HT-29 (cell line): ENCODE data around the gene KRTAP5-8. TPM values are rescaled to one million over a fixed set of nuclear protein-coding genes. Genes with fewer than 3 reads are reported as not detected.
"Not testable (repeated sequence)": the region's sequence is repeated elsewhere in the genome, so short reads cannot be mapped to it uniquely, and the experiment has no call there.

Experiments
- DNase-seq: peaks from one replicate; pipeline ENCODE4 v3.0.0-alpha.2; 2015; ENCODE audit warnings: low spot score
- total RNA-seq: library from RNA; depleted of rRNA; stranded (reverse); fragments of >200 nt; shearing (Covaris generic); gene quantifications from 2 replicates; pipeline ENCODE4 v1.2.3, GENCODE V29; 2014; rRNA removed

KRTAP5-8 gene, protein sequence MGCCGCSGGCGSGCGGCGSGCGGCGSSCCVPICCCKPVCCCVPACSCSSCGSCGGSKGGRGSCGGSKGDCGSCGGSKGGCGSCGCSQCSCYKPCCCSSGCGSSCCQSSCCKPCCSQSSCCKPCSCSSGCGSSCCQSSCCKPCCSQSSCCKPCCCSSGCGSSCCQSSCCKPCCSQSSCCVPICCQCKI
- not detected in 2 replicates for total RNA-seq

DNA sequence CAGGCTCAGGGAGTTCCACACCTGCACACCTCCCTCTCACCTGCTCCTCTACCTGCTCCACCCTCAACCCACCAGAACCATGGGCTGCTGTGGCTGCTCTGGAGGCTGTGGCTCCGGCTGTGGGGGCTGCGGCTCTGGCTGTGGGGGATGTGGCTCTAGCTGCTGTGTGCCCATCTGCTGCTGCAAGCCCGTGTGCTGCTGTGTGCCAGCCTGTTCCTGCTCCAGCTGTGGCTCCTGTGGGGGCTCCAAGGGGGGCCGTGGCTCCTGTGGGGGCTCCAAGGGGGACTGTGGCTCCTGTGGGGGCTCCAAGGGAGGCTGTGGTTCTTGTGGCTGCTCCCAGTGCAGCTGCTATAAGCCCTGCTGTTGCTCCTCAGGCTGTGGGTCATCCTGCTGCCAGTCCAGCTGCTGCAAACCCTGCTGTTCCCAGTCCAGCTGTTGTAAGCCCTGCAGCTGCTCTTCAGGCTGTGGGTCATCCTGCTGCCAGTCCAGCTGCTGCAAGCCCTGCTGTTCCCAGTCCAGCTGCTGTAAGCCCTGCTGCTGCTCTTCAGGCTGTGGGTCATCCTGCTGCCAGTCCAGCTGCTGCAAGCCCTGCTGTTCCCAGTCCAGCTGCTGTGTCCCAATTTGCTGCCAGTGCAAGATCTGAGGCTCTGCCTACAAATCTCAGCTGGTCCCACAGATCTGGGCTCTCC is at the start of gene KRTAP5-8:
TSS of gene KRTAP5-8 (plus strand) at position 49 of the 689 bp plus-strand sequence. CDS start at position 80, 31 bp downstream.
- not testable (repeated sequence) for DNase-seq

DNA sequence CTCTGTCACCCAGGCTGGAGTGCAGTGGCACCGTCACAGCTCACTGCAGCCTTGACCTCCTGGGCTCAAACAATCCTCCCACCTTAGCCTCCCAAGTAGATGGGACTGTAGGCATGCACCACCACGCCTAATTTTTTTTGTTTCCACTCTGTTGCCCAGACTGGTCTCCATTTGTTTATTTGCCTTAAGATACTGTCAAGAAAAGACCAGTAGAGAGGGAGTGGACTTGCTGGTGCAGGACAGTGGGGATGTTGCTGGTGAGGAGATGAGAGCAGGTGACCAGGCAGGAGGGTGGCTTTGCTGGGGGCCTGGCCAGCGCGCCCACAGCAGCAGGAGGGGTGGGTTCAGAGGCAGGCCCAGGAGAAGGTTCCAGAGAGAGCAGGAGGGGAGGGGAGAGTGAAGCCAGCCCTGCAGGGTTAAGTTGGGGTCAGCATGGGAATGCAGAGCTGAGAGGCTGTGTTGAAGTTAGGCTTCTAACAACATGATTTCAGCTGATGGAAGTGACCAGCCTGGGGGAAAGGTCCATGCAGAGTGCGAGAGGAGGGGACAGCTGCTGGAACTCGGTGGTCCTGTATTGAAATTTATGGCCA is 49.0 kb upstream of the KRTAP5-8 start:
- DNase-seq, result no peak

DNA sequence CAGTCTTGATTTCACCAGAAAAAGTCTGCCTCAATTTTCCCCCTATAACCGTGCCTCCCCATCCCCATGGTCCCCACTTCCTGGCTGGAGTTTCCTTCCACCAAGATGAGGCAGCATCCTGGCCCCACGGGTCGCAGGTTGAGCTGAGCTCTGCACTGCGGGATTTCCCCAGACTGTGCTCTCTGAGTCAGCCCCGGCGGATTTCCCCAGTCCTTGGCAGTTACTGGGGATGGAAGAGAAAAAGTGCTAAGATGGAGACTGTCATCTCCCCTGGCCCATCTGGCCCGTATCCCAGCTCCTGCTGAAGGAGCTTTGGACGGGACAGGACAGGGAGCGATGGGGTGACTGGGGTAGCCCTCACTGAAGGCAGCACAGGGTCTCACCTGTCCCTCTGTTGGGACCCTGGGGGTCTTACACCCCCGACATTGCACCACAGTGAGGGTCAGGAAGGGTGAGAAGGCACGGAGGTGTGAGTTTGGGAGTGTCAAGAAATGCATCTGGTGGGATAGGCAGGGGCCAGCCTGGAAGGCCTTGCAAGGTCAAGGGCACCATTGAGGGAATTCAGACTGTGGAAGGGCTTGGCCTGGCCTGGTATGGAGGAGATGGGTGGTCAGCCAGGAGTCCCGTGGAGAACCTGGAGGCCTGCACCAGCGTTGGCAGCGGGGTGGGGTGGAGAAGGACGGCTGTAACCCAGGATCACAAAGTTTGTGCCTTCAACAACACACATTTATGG is 48.3 kb upstream of the KRTAP5-8 start:
- DNase-seq, result no peak

DNA sequence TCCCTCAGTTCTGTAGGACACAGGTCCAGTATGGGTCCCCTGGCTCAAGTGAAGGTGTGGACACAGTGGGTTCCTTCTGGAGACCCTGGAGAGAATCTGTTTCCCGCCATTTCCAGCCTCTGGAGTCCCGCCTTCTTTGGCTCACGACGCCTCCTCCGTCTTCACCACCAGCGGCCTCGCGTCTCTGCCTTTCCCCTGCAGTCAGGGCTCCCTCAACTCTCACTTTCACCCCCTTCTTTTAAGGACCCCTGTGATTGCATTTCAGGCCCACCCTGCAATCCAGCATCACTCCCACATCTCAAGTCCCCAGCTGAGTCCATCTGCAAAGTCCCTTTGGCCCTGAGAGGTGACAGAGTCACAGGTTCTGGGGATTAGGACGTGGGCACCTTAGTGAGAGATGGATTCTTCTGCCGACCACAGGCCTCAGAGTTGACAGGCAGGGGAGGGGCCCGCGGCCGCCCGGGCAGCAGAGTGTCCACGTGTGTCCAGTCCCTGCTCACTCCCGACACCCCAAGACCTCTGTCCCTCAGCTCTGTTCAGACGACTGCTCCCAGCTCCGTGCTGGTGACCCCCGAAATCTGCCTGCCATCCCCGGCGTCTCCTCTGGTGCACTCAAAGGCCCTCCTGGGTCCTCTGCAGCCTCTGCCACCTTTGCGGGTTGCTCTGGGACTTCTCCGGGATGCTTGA is 47.6 kb upstream of the KRTAP5-8 start:
- no peak for DNase-seq

DNA sequence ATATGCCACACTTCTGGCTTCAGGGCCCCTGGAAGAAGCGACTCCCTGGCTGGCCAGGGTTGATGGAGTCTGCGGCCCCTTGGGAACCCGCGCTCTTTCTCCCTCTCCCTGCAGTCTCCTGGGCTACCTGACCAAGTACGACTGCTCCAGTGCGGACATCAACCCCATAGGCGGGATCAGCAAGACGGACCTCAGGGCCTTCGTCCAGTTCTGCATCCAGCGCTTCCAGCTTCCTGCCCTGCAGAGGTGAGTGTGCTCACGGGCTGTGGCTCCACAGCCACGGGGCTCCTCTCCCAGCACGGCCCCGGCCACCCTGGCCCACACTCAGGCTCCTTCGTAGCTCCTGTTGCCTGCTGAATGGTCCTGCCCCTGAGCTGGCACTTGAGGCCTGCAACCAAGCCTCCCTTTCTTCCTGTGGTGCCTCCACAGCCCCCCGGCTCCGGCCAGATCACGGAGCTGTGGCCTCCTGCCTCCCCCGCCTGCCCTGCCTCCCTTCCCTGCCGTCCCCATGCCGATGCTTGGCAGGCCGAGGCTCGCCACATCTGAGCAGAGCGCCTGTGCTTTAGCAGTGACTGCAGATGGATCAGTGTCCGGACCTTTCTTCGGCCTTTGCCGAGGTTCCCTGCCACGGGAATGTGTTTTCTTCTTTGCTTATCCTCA is 47.0 kb upstream of the KRTAP5-8 start:
- no peak for DNase-seq

GRCh38 chr11:71491531-71491930 is 46.3 kb upstream of the KRTAP5-8 start:
- no peak for DNase-seq

- no peak for DNase-seq
Measured at GRCh38 chr11:71491940-71492339, 45.9 kb upstream of the KRTAP5-8 start.

DNA sequence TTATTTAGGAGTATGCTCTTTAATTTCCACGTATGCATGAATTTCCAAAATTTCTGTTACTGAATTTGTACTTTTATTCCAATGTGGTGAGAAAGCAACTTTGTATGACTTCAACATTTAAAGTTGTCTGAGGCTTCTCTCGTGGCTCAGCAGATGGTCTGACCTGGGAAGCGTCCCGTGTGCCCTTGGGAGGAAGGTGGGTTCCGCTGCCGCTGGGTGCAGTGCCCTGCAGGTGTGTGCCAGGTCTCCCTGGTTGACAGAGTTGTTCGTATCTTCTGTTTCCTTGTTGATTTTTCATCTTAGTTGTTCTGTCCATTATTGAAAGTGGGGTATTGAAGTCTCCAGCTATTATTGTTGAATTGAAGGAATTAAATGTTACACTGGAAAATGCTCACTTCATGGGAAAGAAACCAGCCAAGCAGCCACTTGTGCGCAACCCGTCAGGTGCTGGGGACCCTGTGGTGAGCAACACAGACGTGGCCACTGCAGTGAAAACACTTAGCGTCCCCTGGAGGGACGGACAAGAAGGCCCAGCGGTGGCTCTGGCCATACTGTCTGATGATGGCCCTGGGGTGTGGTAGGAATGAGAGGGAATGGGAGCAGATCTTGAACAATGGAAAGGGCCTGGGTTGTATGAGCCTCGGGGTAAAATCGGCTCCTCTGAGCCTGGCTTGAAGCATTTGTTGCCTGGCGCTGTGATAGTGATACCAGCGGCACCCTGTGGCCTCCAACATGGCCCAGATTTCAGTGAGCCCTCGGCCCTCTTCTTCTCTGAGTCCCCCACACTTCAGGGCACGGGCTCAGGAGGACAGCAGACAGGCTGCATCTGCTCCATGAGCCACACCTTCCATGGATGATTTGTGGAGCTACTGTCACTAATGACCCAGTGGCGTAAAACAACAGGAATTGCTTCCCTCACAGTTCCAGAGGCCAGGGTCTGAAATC is 42.3 kb upstream of the KRTAP5-8 start:
- no peak for DNase-seq

GRCh38 chr11:71496421-71496820 is 41.4 kb upstream of the KRTAP5-8 start:
- no peak for DNase-seq

GRCh38 chr11:71498091-71498490 is 39.7 kb upstream of the KRTAP5-8 start:
- DNase-seq, result no peak

DNA sequence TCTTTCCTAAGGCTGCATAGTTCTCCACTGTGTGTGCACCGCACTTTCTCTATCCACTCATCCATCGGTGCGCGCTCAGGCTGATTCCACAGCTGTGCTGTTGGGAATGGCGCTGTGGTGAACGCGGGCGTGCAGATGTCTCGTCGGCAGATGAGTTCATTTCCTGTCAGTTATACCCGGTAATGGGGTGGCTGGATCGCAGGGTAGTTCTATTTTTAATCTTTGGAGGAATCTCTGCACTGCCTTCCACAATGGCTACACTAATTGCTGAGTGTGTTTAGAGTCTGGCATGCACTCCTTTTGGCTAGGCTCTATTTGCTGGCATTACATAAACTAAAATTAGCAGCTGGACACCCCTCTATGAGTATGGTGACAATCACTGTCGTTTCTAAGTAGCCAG is 38.7 kb upstream of the KRTAP5-8 start:
- no peak for DNase-seq

DNA sequence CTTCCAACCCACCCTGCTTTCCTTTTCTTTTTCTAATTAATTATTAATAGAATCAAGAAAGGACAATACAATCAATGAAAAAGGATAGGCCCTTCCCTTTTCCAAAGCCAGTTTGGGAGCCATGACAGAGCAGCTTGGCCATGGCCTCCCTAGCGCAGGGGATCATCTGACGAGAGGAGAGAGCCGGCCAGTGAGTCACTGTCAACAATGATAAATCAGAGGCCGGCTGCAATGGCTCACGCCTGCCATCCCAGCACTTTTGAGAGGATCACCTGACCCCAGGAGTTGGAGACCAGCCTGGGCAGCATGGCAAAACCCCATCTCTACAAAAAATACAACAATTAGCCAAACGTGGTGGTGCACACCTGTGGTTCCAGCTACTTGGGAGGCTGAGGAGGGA is 38.3 kb upstream of the KRTAP5-8 start:
- no peak for DNase-seq

DNA sequence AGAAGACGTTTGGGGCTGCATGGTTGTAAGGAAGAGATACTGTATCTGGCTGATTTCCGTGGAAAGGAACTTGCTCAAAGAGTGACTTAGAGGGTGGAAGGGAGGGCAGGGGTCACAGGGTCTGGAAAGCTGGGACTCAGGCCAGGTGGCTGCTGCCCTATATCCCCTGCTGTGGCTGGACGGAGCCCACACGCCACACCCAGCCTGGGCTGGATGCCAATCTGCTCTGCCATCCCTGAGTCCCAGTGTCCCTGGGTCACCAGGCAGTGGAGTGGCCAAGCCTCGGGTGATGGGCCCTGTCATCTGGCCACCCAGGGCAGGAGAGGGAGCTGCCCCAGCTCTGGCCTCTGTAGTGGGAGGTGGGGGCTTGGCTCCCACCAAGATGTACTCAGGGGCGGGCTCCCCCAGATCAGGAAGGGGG is 37.2 kb upstream of the KRTAP5-8 start:
- peak; percentile 10 for DNase-seq

- no peak for DNase-seq
Measured at GRCh38 chr11:71501071-71501985, 36.5 kb upstream of the KRTAP5-8 start.

DNA sequence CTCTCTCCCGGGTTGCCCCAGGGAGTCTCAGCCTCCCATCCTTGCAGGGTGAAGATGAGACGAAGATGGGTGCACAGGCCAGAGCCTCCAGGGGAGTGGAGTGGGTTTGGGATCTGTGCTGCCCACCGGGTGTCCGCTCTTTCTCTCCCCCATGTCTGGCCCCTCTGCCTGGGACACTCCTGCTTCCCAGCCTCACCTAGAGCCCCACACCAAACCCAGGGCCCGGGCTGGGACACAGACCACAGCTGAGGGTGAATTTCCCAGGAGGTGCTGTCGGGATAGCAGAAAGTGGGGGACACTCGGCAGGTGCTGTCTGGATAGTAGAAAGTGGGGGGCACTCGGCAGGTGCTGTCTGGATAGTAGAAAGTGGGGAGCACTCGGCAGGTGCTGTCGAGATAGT is 35.8 kb upstream of the KRTAP5-8 start:
- no peak for DNase-seq

DNA sequence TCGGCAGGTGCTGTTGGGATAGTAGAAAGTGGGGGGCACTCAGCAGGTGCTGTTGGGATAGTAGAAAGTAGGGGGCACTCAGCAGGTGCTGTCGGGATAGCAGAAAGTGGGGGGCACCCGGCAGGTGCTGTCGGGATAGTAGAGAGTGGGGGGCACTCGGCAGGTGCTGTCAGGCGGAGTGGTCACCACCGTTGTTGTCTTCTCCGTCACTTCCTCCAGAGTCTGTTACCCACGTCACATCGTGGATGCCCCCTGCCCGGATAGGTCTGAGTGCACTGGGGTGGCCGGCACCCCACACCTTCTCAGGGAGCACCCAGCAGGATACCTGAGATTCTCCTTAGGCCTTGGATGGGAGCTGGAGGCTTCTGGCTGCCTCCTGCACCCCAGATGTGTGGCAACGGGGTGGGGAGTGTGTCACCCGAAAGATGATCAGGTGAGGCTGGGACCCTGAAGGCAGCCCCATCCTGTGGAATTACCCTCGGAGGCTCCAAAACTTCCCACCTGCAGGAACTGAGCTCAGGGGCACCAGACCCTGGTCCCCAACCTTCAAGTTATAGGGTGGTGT is 34.9 kb upstream of the KRTAP5-8 start:
- no peak for DNase-seq

DNA sequence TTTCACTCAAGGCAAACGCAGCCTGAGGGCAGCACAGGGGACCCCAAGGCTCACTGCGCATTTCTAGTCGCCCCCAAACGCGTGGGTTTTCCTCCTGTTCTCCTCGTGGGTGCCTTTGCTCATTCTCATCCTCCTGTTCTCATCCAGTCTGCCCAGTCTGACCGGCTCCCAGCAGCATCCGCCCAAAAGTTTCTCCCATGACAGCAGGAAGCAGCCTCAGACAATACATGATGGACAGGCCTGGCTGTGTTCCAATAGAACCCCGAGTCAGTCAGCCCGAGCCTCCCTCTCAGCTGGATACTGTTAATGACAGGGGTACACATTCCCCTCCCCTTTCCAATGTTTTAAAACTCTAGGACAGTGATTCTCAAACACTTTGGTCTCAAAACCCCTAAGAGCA is 33.3 kb upstream of the KRTAP5-8 start:
- DNase-seq, result peak; percentile 43

DNA sequence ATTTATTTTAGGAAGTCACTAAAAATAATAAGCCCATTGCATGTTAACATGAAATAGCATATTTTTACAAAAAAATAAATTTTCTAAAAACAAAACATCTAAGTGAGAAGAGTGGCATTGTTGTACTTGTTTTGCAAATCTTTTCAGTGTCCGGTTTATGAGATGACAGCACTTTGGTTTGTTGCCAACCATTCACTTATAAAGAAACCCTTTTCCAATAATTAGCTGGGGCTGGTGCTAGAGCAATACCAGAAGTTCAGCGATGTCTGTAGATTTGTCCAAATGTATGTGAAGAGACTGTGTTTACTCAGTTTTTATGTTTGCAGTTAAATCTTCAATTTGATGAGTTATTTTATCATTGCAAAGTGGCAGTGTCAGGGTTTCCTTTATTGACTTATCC is 32.8 kb upstream of the KRTAP5-8 start:
- no peak for DNase-seq

DNA sequence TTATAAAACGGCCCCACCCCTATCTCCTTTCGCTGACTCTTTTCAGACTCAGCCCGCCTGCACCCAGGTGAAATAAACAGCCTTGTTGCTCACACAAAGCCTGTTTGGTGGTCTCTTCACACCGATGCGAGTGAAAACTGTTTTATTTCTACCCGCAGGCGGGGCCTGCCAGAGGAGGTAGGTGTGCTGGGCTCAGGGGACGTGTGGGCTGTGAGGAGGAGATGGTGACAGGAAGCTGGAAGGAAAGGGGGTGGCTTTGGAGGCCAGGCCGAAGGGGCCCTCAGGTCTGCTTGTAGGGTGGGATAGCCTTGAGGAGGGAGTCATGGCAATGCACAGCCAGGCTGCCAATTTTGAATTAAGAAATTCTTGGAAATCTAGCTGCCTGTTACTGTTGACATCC is 32.0 kb upstream of the KRTAP5-8 start:
- DNase-seq, result no peak
